Measurements from ENCODE around the gene MEX3C.

MEX3C gene

GRCh38 chr18:51191128-51191717 lies 6.3 kb downstream of the MEX3C start:
- DNase-seq, result no peak

- no peak for DNase-seq
Observed at GRCh38 chr18:51190000-51190399, 7.5 kb downstream of the MEX3C start.

DNA sequence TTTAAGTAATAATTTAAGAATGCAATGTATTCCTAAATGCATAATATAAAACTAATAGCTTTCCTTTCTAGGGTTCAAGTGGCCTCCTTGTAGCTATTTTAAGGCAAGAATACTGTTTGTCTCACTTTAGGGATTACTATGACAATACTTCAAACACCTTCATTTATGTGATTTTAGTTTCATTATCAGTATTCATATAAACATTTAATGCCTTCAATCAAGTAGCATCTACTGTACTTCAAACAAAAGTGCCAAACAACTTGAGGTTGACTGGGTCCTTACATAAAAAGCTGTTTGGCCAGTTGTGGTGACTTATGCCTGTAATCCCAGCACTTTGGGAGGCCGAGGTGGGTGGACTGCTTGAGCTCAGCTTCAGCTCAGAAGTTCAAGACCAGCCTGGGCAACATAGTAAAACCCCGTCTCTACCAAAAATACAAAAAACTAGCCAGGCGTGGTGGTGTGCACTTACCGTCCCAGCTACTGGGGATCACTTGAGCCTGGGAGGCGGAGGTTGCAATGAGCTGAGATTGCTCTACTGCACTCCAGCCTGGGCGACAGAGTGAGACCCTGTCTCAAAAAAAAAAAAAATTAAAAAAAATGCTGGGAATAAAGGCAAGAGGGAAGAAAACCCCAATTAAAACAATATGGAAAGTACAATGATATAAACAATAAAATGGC lies 9.3 kb downstream of the MEX3C start:
- no peak for DNase-seq

GRCh38 chr18:51185075-51185474 lies 12.4 kb downstream of the MEX3C start:
- DNase-seq, result no peak

- DNase-seq, result no peak
Observed at GRCh38 chr18:51184091-51184457, 13.4 kb downstream of the MEX3C start.

- no peak for DNase-seq
Observed at GRCh38 chr18:51183372-51184090, 13.9 kb downstream of the MEX3C start.

DNA sequence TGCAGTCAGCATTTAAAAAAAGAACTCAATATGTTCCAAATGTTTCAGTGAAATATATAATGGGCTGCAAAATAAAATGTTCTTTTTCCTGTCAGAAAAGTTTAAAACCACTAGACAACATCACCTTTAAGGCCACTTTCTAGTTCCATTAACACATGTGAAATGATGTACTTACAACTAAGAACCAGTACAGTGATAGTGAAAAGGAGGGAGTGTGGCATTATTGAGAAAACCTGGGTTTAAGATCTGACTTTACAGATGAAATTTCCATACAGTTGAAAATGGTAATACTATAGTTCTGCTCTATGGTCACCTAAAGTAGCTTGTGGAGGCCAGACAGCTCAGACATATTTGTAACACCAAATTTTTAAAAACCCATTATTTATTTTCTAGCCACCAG lies 14.7 kb downstream of the MEX3C start:
- DNase-seq, result no peak

- DNase-seq, result no peak
Observed at GRCh38 chr18:51171625-51172259, 25.7 kb downstream of the MEX3C start.

DNA sequence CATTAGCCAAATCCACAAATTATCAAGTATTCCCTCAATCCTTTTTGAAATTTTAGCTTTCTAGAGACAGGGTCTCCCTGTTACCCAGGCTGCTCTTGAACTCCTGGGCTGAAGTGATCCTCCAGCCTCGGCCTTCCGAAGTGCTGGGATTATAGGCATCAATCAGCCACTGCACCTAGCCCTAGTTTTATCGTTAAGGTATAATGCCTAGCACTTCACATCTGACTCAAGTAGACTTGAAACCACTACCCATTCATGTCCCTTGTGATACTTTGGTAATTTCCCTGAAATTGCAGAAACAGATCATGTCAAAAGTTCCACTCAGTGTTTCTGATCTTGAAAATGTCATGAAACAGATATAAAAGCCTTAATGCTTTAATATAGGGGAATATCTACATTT lies 26.3 kb downstream of the MEX3C start:
- no peak for DNase-seq

GRCh38 chr18:51170664-51171063 lies 26.8 kb downstream of the MEX3C start:
- DNase-seq, result no peak

DNA sequence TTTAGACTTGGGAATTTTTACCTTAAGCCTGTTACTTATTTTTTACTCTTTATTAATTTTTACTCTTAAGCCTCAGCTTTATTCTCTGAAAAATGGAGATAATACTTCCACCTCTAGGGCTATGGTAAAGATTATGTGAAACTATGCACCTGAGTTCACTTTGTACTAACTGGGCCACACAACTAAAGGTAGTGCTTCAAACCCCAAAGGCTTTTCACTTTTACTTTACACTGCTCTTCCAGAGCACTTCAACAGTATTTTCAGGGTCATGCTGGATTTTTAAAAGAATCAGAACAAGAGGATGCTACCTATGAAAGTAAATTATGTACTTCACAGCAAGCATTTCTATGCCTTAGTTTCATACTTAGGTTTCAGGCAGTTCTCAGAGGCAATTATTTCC lies 27.8 kb downstream of the MEX3C start:
- DNase-seq, result no peak

DNA sequence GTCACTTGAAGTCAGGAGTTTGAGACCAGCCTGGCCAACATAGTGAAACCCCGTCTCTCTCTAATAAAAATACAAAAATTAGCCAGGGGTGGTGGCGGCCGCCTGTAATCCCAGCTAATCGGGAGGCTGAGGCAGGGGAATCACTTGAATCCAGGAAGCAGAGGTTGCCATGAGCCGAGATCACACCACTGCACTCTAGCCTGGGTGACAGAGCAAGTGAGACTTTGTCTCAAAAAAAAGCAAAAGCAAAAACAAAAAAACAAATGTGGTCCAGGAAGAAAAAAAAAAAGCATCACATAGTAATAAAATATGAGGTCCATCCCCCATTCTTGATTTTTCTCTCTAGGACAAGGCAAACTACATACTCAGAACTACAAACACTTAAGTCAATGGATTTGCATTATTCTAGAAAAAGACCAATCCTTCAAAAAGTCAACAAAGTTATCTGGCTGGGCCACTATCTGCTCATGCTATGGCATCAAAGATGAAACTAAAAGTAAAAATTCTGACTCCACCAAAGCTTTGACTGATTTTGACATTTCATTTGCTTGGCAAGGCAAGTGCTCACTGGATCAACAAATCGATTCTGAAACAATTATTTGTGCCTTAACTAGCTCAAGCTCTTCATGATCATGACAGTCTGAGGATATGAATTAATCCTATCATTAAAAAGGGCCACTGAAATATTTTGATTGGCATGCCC lies 28.4 kb downstream of the MEX3C start:
- no peak for DNase-seq

GRCh38 chr18:51168026-51168742 lies 29.3 kb downstream of the MEX3C start:
- no peak for DNase-seq

- no peak for DNase-seq
Observed at GRCh38 chr18:51165296-51165695, 32.2 kb downstream of the MEX3C start.

GRCh38 chr18:51164761-51165281 lies 32.7 kb downstream of the MEX3C start:
- DNase-seq, result no peak

GRCh38 chr18:51164342-51164741 lies 33.1 kb downstream of the MEX3C start:
- no peak for DNase-seq

GRCh38 chr18:51163543-51163942 lies 33.9 kb downstream of the MEX3C start:
- no peak for DNase-seq

GRCh38 chr18:51162617-51163016 lies 34.9 kb downstream of the MEX3C start:
- DNase-seq, result no peak

- DNase-seq, result no peak
Observed at GRCh38 chr18:51160646-51161045, 36.8 kb downstream of the MEX3C start.

GRCh38 chr18:51157215-51157614 lies 40.3 kb downstream of the MEX3C start:
- DNase-seq, result no peak

DNA sequence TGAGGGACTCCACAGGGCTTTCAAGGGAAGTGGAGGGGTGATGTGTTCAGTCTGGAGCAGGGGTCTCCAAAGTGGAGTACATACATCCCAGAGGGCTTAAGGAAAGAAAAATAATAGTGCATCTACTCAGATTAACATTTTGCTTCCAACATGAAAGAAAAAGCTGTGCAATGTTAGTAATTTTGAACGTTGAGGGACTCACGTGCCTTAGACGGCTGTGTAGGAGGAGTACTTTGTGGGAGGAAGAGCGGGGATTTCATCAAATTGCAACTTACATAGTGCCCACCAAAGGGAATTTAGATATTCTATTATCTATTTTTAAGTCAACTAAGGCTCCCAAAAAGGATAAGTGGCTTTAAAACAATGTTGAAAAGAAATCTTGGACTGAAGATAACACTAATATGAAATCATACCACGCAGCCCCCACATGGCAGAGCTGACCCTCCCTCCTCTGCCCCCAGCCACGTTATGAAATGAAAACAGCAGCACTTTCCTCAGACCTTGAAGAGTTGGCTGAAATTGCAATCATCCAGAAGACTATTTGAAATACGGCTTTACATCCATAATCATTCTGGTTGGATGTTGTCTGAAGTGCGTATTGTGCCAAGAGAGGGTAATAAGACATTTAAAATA lies 42.9 kb downstream of the MEX3C start:
- DNase-seq, result no peak

Measured in retina (tissue), 1 donor.